ENCODE results near the gene SYNM.

Gene SYNM

DNA sequence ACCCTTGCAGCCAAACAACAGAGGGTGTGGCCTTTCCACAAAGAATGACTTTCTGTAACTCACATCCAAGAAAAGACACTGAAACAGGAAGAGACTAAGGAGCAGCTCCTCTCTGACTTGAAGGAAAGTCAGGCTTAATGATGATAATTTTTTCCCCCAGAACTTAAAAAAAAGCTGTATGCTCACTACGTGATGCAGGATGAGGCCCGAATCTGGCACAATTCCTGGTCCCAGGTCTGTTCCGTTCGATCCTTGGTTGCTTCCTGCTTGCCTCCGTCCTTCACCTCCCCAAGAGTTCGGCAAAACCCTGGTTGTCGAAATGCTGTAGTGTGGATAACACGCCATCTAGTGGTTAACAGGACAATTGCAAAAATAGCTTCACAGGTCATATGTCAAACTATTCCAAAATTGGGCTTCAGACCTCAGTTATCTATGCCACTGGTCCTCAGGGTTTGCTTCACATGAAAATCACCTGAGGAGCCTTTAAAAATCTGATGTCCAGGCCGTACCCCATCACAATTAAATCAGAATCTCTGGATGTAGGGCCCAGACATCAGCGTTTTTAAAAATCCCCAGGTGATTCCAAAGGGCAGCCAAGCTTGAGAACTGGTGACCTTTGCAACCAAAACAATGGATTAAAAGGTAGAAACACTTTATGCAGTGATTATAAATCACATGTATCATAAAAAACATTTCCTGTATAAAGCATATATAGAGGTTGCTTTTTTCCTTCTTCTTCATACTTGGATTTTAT, 28.1 kb upstream of the SYNM start:
- peak overlapping the region; percentile 68 for H3K4me3 ChIP-seq (ENCODE audit: low read length)
- peak; percentile 78 for DNase-seq (ENCODE audit: low read depth, low spot score)

GRCh38 chr15:99082798-99083197, 22.1 kb upstream of the SYNM start:
- no peak overlapping the region for H3K4me3 ChIP-seq (ENCODE audit: low read length)
- no peak for DNase-seq (ENCODE audit: low read depth, low spot score)

GRCh38 chr15:99084965-99085364, 19.9 kb upstream of the SYNM start:
- H3K4me3 ChIP-seq (ENCODE audit: low read length): no peak overlapping the region
- DNase-seq (ENCODE audit: low read depth, low spot score): no peak

- no peak for DNase-seq (ENCODE audit: low read depth, low spot score)
- no peak overlapping the region for H3K4me3 ChIP-seq (ENCODE audit: low read length)
Measured at GRCh38 chr15:99085413-99086326, 19.2 kb upstream of the SYNM start.

DNA sequence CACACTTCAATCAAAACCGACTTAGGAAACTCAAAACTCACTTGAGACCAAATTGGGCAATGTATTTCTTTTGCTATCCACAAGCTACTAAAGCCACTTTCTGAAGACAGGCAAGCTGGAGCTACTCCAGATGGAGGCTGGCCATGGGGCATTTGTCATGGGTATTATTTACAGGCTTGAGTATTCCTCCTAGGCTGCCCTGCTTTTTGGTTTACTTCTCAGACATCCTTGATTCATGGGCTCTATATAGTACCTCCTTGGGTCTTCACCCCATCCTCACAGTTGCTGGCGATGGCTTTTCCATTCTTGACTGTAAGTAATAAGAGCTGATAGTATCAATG, 18.6 kb upstream of the SYNM start:
- H3K4me3 ChIP-seq (ENCODE audit: low read length): no peak overlapping the region
- DNase-seq (ENCODE audit: low read depth, low spot score): no peak

DNA sequence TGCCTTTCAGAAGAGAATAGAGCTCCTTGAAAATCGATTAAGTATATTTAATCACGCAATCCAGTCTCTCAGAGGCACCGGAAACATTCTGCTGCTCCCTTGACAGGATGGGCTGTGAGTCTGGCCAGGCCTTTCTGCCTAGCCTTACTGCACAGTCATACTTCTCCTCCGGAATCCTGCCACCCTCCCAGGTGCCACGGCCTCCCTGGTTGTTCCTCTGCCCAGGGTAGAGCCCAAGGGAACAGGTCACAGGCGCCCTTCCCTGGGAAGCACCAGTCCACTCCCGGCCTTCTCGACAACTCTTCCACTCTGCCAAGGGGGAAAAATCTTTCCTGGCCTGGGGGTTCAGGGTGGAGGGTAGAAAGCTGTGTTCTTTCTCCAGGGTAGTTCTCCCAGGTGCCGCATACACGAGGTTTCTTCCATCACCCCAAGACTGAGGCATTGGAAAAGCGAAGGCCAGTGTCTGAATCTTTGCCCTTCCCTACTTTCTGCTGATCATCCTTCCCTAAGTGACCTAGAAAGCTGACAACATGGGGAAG, 17.4 kb upstream of the SYNM start:
- no peak overlapping the region for H3K4me3 ChIP-seq (ENCODE audit: low read length)
- no peak for DNase-seq (ENCODE audit: low read depth, low spot score)

DNA sequence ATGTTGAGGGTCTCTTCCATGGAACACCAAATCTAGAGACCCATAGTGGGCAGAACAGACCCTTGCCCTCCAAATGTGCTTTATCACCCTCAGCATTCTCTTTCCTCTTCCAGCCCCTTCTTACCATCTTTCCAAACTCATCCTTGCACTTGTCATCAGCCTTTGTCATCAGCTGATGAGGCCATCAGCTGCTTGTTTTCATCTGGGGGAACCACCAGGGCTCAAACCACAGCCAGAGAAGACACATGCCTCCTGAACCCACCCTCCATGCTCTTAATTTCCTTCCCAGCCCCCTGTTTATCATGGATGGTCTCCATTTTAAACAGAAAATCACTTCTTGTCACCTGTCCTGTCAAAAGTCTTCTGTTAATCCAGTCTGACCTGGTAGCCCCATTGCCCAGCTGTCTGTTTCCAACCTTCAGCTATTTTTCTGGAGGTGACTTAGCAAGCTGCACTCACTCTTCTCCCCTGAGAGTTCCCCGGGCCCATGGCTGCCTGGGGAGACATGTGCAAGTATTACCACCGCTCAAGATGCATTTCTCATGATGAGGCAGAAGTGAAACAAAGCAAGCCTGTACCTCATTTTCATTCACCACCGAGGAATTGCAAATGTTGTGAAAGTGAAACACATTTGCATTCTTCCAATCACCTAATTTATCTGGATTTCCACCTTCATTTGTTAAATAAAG, 14.7 kb upstream of the SYNM start:
- no peak for DNase-seq (ENCODE audit: low read depth, low spot score)
- H3K4me3 ChIP-seq (ENCODE audit: low read length): no peak overlapping the region

GRCh38 chr15:99090938-99091337, 13.9 kb upstream of the SYNM start:
- H3K4me3 ChIP-seq (ENCODE audit: low read length): no peak overlapping the region
- no peak for DNase-seq (ENCODE audit: low read depth, low spot score)

- H3K4me3 ChIP-seq (ENCODE audit: low read length): no peak overlapping the region
- no peak for DNase-seq (ENCODE audit: low read depth, low spot score)
Measured at GRCh38 chr15:99092554-99093172, 12.2 kb upstream of the SYNM start.

- no peak overlapping the region for H3K4me3 ChIP-seq (ENCODE audit: low read length)
- no peak for DNase-seq (ENCODE audit: low read depth, low spot score)
Measured at GRCh38 chr15:99095626-99096025, 9.3 kb upstream of the SYNM start.

- H3K4me3 ChIP-seq (ENCODE audit: low read length): no peak overlapping the region
- no peak for DNase-seq (ENCODE audit: low read depth, low spot score)
Measured at GRCh38 chr15:99096173-99096893, 8.5 kb upstream of the SYNM start.

DNA sequence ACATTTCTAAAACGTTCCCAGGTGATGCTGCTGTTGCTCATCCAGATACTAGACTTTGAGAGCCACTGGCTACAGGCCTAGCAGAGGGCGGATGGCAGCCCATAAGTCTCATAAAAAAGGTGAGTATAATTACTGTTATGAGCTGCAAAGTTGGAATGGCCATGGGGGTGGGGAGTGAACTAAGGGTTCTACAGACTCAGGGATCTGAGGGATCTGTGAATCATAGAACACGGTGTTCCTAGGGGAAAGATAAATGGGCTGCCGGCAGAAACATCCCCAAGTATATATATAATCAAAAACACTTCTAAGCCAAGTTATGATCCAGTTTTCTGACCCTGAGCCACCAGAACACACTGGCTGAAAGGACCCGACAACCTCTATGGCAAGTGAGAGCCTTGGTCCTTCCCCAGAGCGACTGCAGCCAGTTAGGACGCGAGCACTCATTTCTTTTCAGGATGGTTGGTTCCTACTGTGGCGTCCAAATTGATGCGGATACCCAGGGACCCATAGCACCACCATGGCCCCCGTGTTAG, 7.9 kb upstream of the SYNM start:
- DNase-seq (ENCODE audit: low read depth, low spot score): no peak
- H3K4me3 ChIP-seq (ENCODE audit: low read length): no peak overlapping the region

DNA sequence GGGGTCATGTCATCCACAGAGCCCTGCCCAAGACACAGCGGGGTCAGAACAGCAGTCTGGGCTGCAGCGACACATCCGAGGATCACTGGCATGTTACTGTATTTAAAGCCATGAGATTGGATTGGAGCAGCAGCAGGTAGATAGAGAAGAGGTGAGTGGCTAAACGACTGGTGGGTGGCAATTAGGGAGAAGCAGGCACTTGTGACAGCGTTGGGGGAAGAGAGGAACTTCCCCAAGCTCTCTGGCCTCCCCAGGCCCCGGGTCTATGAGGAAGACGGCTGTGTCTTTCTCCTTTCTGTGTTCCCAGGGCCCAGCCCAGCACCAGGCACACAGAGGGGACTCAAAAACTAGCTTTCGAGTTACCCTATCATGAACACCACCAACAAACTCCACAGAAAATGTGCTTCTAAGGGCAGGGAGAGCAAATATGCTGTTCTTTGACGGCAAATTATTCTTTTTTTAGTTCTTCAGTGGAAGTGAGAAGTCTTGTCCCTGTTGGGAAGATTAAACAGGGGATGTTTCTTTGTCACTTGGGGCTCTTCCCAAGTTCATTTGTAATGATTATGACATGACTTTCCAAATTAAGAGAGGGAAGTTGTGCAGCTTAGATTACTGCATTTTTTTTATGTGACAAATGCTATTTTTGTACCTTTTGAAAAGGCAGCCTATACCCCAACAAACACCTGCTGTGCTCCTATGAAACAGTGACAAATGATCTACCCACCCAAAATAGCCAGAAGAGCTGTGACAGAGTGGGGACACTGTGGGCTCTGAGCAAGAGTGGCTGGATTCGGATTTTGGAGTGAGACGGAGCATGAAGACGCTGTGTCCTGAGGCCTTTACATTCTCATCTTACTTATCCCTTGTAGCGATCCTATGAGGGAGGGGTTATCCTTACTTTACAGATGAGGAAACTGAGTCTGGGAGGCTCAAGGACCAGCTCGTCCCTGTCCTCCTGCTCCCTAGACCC, 7.2 kb upstream of the SYNM start:
- no peak for DNase-seq (ENCODE audit: low read depth, low spot score)
- no peak overlapping the region for H3K4me3 ChIP-seq (ENCODE audit: low read length)

GRCh38 chr15:99098426-99098825, 6.5 kb upstream of the SYNM start:
- no peak for DNase-seq (ENCODE audit: low read depth, low spot score)
- H3K4me3 ChIP-seq (ENCODE audit: low read length): no peak overlapping the region

- H3K4me3 ChIP-seq (ENCODE audit: low read length): no peak overlapping the region
- no peak for DNase-seq (ENCODE audit: low read depth, low spot score)
Measured at GRCh38 chr15:99098991-99099390, 5.9 kb upstream of the SYNM start.

- DNase-seq (ENCODE audit: low read depth, low spot score): no peak
- H3K4me3 ChIP-seq (ENCODE audit: low read length): no peak overlapping the region
Measured at GRCh38 chr15:99099661-99100060, 5.2 kb upstream of the SYNM start.
